Mucosa of descending colon (tissue), 3 donors: ENCODE results near the gene AK5. TPM values are rescaled to one million over a fixed set of nuclear protein-coding genes. Genes with fewer than 3 reads are reported as not detected.

Experiments
- ATAC-seq: fragments of 200-7000 bp; cut with Tn5 transposase; one replicate; pipeline ENCODE4 v1.9.1; 2020; ENCODE audit warnings: mild to moderate bottlenecking, moderate library complexity
- DNase-seq, 3 donors: peaks; one replicate each; pipeline ENCODE4 v3.0.0-alpha.2; 2020
- H3K36me3 ChIP-seq: fragments of 200-600 bp; one replicate; pipeline ENCODE4 v1.8.0; 2021; ENCODE audit warnings: low read depth, mild to moderate bottlenecking
- H3K4me1 ChIP-seq: fragments of 200-600 bp; one replicate; pipeline ENCODE4 v1.8.0; 2021; ENCODE audit warnings: low read depth, mild to moderate bottlenecking
- H3K4me3 ChIP-seq: fragments of 200-600 bp; one replicate; pipeline ENCODE4 v1.8.0; 2021; ENCODE audit warnings: mild to moderate bottlenecking
- H3K9me3 ChIP-seq: fragments of 200-600 bp; one replicate; pipeline ENCODE4 v1.8.0; 2021; ENCODE audit warnings: mild to moderate bottlenecking
- intact Hi-C, 2 donors: fragments of 100-400 bp; cut with DNase I in 1 of 2; cut with micrococcal nuclease in 1 of 2; formaldehyde crosslinking; loops; one replicate each; pipeline versions ENCODE4 v1.11.0 to v1.11.1; 2022; cut with DNase I, micrococcal nuclease
- total RNA-seq, 3 donors: library from RNA; stranded (reverse); fragmentation: NEBNext Ultra II Directional in 2 of 3; extraction: Animal tissue kit (Norgen Biotek cat#: 25700) in 2 of 3; gene quantifications; one replicate each; pipeline versions ENCODE4 v1.2.1 to v1.2.4, GENCODE V29; 2021 to 2023
- TF ChIP-seq, protein P1 (sequence below): fragments of 200-600 bp; IDR thresholded peaks from one replicate; pipeline ENCODE4 v1.8.0; 2022; ENCODE audit warnings: antibody characterized with exemption, mild to moderate bottlenecking
- donor health status: DM: no; HTN: no; CAD: no; lungs with moderate emphysema.
- donor health status: DM: no; HTN: no; CAD: no.
- donor health status: DM: no; HTN: yes; CAD: no.

Gene AK5
- total RNA-seq, 3 donors from 2014 or later: 0.51 to 3.0 (median 0.84) TPM

DNA sequence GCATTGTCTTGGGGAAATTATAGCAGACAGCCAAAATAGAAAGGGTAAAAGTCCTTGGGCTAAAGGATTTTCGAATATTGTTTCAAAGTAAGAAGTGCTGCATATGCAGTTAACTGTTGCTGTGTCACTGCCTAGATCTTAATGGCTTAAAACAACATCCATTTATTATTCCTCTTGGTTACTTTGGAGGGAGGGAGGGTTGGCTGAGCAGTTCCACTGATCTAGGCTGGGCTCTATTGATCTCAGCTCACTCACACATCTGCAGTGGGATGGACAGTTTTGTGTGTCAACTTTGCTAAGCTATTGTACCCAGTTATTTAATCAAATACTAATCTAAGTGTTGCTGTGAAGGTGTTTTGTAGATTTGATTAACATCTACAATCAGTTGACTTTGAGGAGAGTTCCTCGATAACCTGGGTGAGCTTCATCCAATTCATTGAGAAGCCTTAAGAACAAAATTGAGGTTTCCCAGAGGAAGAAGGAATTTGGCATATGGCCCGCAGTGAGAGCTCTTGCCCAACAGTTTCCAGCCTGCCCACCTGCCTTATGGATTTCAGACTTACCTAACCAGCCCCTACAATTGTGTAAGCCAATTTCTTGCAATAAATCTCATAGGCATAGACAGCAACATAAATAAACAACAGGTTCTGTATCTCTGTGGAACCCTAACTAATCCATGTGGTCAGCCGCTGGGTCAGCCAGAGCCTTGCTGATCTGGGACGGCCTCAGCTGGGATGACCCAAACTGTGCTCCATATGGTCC, 187.3 kb downstream of the AK5 start:
- Histone ChIP-seq H3K9me3 (no peaks in the 10 kb centered on the region), H3K36me3 (no peaks in the 10 kb centered on the region), H3K4me3 (no peak overlapping the region), H3K4me1 (no peaks in the 10 kb centered on the region)
- TF ChIP-seq, protein P1, sequence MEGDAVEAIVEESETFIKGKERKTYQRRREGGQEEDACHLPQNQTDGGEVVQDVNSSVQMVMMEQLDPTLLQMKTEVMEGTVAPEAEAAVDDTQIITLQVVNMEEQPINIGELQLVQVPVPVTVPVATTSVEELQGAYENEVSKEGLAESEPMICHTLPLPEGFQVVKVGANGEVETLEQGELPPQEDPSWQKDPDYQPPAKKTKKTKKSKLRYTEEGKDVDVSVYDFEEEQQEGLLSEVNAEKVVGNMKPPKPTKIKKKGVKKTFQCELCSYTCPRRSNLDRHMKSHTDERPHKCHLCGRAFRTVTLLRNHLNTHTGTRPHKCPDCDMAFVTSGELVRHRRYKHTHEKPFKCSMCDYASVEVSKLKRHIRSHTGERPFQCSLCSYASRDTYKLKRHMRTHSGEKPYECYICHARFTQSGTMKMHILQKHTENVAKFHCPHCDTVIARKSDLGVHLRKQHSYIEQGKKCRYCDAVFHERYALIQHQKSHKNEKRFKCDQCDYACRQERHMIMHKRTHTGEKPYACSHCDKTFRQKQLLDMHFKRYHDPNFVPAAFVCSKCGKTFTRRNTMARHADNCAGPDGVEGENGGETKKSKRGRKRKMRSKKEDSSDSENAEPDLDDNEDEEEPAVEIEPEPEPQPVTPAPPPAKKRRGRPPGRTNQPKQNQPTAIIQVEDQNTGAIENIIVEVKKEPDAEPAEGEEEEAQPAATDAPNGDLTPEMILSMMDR: no peak
- no peak for DNase-seq
- ATAC-seq: no peak
- intact Hi-C loops: no loop called here

DNA sequence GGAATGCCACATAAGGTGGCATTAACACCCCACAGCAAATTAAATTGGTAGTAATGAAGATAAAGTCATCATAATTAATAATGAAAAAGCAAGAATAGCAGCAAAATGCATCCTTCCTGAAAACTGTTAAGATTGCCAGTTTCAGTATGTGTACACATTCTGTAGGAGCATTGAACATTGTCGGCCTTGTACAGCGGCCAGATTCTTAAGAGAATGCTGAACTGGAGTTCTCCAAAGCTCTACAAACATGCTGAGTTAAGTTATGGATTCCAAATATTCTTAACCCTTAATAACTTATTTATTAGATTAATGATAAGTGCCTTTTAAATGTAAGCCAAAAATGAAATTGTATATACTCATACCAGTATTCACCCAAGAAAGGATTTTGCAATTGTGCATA, 189.9 kb downstream of the AK5 start:
- TF ChIP-seq, protein P1: no peak
- no peak overlapping the region for H3K4me3 ChIP-seq
- no peaks in the 10 kb centered on the region for H3K36me3 ChIP-seq
- intact Hi-C loops: no loop called here
- DNase-seq: no peak
- no peak for ATAC-seq
- peaks cover 5% of the 10 kb centered on the region for H3K4me1 ChIP-seq
- no peaks in the 10 kb centered on the region for H3K9me3 ChIP-seq

DNA sequence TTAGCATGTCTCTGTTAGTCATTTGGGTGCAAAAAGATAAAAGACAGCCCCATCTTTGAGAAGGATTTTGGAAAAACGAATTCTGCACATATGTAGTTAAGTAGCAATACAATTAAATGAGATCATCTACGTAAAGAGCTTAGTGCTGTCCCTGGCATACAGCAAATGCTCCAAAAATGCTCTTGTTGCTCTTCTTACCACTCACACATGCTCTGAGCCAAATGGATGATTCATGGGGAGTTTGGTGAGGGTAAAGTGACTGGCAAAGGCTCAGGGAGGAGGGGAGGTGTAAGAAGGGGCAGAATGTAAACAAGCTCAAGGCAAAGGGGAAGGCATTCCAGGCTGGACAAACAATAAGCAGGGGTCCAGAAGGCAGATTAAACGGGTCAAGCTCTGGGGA, 191.9 kb downstream of the AK5 start:
- ATAC-seq (no peak), DNase-seq (no peak)
- peaks cover 5% of the 10 kb centered on the region for H3K4me1 ChIP-seq
- H3K4me3 ChIP-seq: no peak overlapping the region
- intact Hi-C loops: no loop called here
- H3K36me3 ChIP-seq: no peaks in the 10 kb centered on the region
- TF ChIP-seq, protein P1: no peak
- no peaks in the 10 kb centered on the region for H3K9me3 ChIP-seq

DNA sequence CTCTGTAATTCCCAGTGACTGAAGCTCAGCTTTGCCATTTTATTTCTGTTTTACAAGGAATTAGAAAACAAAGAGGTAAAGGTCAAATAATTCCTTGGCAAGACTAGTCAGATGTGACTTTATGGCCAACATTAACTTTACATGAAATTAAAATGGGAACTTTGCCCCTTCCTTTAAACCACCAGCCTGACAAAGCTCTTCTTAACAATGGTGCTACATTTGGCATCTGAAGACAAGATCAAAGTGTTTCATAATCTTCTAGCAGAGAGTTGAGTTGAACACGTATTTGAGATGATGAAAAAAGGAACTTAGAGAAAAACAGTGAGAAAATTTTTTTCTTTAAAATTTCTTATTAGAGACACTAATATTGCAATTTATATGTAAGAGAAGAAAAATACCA, 193.8 kb downstream of the AK5 start:
- no peaks in the 10 kb centered on the region for H3K36me3 ChIP-seq
- H3K4me1 ChIP-seq: peaks cover 5% of the 10 kb centered on the region
- TF ChIP-seq, protein P1: no peak
- DNase-seq (no peak), ATAC-seq (no peak)
- H3K9me3 ChIP-seq: no peaks in the 10 kb centered on the region
- intact Hi-C loops: no loop called here
- no peak overlapping the region for H3K4me3 ChIP-seq

DNA sequence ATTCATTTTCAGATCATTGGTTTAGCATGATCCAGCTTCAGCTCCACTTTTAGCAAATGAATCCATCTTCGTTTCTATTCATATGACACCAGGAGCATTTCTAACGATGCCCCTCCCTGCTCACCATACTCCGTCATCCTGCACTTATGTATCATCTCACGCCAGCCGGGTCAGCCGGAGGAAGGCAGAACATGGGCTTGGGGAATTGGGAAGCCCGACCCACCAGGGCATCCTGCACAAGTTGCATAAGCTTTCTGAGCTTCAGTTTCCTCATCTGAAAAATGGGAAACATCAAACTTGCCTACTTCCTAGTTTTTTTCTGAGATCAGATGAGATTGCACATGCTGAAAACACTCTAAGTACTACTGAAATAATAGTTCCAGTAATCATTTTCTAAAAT, 194.7 kb downstream of the AK5 start:
- DNase-seq (no peak), ATAC-seq (no peak)
- TF ChIP-seq, protein P1: no peak

More for the DNA sequence above, 194.7 kb downstream of the AK5 start:
- Histone ChIP-seq H3K4me3 (no peak overlapping the region), H3K4me1 (peaks cover 5% of the 10 kb centered on the region), H3K36me3 (no peaks in the 10 kb centered on the region), H3K9me3 (no peaks in the 10 kb centered on the region)
- intact Hi-C loops: no loop called here
